NCI-H2196 treated with DMSO at 0.1 percent for 48 hours (cell line): ENCODE measurements around the gene ELF2.
"Not testable (repeated sequence)": the region's sequence is repeated elsewhere in the genome, so short reads cannot be mapped to it uniquely, and the experiment has no call there.

Experiments used
- DNase-seq: peaks from one replicate; lab custom pipeline; 2025; ENCODE audit not compliant: unreplicated experiment; lab: John Stamatoyannopoulos, UW

The ELF2 gene

DNA sequence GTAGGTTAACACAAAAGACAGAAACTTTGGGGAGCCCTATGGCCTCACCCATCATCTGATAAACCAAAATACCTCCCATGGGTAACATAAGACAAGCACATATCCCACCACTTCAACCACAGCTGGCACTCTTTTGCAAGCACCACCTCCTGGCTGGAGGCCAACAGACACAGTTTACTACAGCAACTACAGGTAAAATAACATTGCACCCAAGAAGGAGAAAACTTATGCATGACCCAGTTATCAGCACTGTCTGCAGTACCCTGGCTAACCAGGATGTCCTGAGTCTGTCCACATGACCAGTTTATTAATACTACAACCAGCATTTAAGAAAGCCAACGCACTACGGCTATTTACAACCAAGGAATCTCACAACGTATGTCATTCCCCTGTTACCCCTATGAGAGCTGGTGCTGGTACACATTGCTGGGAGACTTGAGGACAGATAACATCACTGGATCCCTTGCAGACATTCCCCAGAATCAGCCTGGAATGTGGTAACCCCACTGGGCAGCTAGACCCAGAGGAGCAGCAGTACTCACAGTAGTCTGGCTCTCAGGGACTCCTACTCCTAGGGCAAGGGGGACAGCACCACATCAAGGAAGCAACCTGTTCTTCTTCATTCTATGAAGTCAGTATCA lies 32.0 kb downstream of the ELF2 start:
- no peak for DNase-seq

DNA sequence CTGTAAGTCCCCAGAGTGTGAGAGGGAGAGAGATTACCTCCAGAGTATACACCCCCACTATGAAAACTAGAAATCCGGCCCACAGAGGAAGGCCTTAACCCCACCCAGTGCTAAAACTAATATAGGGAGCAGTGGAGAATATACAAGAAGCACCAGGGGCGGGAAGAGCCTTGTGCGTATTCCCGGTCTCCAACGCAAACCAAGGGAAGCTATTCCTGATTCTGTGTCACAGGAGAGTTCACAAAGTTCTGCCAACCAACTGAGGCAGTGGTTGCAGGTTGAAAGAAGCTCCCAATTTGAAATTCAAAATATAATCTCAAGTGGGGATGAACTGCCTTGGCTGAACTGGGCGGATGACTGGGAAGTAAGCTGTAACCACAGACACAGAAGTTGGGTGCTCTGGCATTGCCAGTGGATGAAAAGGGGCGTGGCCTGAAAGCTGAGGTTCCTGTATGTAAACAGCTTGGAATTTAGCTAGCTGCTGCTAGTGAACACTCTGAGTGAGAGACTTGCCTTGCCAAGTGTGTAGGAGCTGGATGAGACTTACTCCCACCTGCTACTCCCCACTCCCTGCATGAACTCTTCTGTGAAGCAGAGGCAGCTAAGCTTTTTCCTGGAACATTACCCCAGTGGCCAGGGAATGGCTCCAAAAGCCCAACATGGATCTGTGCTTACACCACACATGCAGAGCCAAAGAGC lies 32.7 kb downstream of the ELF2 start:
- DNase-seq, result no peak

DNA sequence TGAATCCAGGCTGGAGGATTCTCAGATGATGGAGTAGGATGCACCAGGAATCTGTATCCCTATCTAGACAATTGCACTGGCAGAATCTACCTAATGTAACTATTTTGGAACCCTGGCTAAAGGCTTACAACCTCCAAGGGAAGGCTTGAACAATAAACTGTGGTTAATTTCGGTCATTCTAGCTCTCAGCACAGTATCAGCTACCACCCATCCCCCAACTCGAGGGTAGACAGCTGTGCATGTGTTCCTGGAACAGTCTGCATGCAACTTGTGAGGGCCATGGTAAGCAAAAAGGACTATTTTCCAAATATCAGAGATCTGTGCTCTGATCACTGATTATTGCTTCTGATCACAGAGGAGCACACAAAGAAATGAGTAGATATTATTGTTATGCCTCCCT lies 34.0 kb downstream of the ELF2 start:
- no peak for DNase-seq

DNA sequence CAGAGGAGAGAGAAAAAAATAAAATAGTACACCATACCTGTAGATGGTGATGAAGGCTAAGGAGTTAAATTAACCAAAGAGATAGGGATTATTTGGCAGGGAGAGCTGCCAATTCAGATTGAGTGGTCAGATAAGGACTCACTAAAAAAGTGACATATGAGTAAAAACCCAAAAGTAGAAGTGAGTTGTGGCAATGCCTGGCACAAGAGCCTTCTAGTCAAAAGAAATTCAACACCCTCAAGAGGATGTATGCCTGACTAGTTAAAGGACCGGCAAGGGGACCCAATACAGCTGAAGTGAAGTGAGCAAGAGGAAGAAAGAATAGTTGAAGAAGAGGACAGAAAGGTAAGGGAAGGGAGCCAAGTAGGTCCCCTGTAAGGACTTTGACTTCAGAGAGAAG lies 34.9 kb downstream of the ELF2 start:
- no peak for DNase-seq

DNA sequence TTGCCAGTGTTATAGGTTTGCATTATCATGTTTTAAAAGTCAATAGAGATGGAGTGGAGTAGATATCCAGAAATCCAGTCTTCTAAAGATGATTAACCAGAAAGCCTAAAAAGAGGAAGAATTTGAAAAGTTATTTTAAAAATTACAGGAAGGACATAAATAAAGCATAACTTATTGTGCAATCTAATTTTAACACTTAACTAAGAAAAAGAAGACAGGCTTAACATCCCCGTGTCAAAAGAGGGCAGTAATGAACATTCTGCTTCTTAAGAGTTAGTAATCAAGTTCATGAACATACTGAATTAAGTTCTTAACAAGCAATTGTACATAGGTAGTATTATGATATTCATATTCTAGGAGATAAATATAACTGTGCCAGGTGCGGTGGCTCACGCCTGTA lies 39.3 kb downstream of the ELF2 start:
- DNase-seq, result no peak

GRCh38 chr4:139134403-139134802 lies 42.6 kb downstream of the ELF2 start:
- DNase-seq, result no peak

- no peak for DNase-seq
These were observed 45.7 kb downstream of the ELF2 start for GRCh38 chr4:139131209-139131870.

DNA sequence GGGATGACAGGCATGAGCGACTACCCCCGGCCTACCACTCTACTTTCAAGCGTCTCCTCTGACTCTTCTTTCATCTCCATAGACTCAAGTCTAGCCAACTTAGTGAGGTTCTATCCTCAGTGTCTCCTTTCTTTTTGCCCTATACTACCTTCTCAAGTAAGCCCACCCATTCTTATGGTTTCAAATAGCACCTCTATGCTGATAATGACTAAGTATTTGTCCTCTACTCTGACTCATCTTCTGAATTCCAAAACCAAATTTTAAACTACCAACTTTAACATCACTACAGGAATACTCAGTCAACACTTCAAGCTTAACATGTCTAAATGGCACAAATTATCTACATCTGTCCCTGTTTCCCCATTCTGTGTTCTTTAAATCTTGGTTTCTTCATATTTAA lies 47.8 kb downstream of the ELF2 start:
- DNase-seq, result no peak

GRCh38 chr4:139126898-139127297 lies 50.1 kb downstream of the ELF2 start:
- DNase-seq, result no peak

GRCh38 chr4:139123910-139124309 lies 53.1 kb downstream of the ELF2 start:
- DNase-seq, result no peak

GRCh38 chr4:139118365-139118764 lies 58.7 kb downstream of the ELF2 start:
- no peak for DNase-seq

DNA sequence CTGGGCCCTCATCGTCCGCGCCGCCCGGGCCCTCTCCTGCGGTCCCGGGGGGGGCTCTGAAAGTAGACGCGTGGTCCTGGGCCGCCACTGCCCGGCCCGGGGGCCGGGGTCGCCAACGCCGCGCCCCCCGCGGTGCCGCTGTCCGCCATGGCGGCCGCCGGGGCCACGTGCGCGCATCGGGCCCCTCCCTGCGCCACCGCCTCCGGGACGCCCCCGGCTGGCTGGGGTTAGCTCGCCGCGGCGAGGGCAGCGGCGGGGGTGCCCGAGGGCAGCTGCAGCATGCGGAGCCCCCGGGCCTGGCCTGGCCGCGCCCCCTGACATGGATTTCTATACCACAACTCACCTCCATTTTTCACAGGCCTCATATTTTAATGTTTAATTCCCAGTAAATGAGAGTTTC lies 61.8 kb downstream of the ELF2 start:
- no peak for DNase-seq

- not testable (repeated sequence) for DNase-seq
These were observed 62.2 kb downstream of the ELF2 start for GRCh38 chr4:139114795-139115194.

DNA sequence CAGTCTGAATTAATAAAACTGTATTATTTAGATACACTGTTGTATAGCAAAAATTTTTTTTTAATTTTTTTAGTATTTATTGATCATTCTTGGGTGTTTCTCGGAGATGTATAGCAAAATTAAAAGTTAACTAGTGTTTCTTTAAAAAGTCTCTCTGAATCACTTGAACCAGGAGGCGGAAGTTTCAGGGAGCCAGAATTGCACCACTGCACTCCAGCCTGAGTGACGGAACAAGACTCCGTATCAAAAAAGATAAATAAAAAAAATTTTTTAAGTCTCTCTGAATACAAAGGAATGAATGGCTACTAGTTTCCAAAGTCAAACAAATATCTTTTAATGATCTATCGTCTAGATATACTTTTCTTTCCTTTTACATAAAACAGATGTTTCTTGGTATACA lies 64.4 kb downstream of the ELF2 start:
- DNase-seq, result no peak

- DNase-seq, result no peak
These were observed 68.4 kb downstream of the ELF2 start for GRCh38 chr4:139108567-139109128.

- peak; percentile 8 for DNase-seq
These were observed 77.5 kb downstream of the ELF2 start for GRCh38 chr4:139099366-139099982.

- DNase-seq, result no peak
These were observed 84.7 kb downstream of the ELF2 start for GRCh38 chr4:139092271-139092670.

GRCh38 chr4:139085141-139085540 lies 91.9 kb downstream of the ELF2 start:
- no peak for DNase-seq

DNA sequence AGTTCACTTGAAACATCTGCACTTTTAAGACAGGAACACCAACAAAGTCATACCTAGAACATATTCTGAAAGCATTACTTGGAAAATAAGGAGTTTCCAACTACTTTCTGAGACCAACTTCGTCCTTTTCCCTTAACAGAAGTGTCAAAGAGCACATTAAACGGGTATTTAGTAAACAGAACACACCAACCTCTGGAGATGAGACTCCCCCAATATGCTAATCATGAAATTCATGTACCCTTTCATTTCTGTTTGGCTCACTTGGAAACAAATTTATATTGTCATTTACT lies 92.3 kb downstream of the ELF2 start:
- no peak for DNase-seq

DNA sequence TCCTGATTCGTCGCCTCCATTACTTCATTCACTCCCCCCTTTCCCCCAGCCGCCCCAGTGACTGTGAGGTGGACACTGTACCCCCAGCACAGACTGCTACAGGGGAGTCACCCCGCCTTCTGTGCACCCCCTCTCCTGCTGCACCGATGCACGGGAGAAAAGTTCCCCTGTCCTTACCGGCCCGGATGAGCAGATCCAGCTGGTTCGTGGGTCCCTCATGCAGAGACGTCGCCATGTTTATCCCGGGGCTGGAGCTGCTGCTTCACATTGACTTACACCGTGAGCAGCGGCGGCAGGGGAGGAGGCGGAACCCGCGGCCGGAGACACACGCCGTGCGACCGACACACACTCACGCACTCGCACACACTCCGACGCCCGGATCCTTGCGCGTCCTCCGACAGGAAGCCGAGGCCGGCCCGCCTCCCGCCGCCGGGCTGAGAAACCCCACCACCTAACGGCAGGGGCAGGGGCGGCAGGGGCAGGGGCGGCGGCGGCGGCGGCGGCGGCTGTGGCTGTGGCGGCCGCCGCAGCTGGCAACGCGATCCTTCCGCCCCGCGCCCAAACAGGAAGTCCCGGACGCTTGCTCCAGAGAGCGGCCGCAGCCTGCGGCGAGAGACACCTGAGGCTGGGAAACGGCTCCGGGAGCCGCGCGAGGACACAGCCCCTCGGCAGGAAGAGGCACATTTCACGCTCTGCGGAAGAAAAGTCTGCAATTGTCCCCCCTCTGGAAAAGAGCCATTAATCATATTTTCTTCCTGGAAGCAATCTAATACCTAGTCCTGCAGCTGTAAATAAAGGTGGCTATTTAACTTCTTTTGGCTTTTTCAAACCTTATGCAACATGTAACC lies 92.8 kb downstream of the ELF2 start:
- DNase-seq, result peak; percentile 61

- no peak for DNase-seq
These were observed 93.4 kb downstream of the ELF2 start for GRCh38 chr4:139083607-139083955.
